HG03571 (cell line): ENCODE data around the gene CMSS1.
A peak's percentile ranks its signal among the peaks of the same experiment; 100 is the strongest.
"Not testable (repeated sequence)": the region's sequence is repeated elsewhere in the genome, so short reads cannot be mapped to it uniquely, and the experiment has no call there.

Experiments used
- ATAC-seq: cut with Tn5 transposase; IDR thresholded peaks from one replicate; pipeline ENCODE4 v1.9.1; 2021; ENCODE audit not compliant: unreplicated experiment

CMSS1 gene

DNA sequence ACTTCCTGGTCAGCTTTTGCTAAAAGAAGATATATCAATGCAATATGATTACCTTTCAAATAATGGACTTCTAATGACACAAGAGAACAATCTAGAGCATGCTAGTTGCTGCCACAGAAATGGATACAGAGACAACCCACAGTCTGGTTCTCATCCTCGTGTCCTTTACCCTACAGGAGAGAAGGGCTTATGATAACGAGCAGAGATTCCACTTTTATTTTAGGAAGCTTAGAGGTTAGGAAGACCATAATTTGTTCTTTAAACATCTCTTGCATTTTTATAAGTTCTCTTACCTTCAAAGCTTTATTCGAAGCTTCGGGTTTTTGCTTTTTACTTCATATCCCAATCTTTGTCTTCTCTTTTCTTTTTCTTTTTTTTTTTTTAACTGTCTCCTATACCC, 257.5 kb downstream of the CMSS1 start:
- ATAC-seq = no peak

- no peak for ATAC-seq
These were observed 258.4 kb downstream of the CMSS1 start for GRCh38 chr3:100075851-100076730.

DNA sequence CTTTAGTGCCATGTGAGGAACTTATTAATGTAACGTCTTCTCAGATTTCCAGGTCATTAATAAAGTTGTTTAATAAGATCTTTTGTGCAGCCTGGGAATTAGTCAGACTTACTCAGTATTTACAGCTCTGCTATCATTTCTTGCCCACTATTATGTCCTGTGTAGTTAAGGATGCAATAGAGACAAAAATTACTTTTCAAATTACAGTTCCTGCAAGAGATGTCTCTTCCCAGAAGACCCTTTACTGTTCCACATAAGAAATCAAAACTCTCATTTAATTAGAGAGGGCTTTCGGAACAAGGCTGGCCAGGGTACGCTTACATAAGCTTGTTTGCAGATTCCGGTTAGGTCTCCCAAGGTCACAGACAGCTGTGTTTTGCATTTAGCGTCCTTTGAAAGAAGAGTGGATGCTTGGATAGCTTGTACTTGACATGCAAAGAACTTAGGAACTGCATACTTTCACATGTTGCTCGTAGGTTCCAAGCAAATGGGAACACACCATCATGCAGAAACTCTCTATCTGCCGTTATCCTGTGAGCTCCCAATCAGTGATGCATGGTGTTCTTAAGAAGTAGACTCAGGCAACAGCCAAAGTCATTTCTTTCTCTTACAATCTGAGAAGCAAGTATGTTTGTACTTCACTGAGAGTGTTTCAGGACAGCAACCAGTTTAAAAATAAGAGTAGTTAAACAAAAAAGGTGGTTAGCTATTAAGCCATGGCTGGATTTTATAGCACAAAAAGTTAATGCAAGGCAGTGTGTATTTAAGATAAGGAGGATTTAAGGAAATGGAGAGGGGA, 259.3 kb downstream of the CMSS1 start:
- no peak for ATAC-seq

GRCh38 chr3:100079328-100079727, 261.7 kb downstream of the CMSS1 start:
- ATAC-seq = no peak

DNA sequence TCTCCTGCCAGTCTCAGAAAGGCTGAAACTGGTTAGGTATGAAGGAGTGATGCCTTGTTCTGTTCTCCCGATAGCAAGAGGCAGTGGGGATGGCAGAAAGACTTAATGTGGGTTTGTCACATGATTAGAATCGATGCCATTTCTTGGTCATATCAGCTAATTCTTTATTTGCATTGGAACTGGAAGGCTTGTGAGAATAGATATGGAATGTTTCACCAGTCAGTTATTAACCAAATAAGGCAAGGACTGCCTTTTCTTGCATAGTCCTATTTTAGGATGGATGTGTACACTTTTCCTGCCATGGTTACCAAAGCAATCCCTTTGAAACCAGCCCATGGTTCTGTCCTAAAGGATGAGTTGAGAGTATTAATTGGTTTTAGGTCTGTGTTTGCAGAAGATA, 262.9 kb downstream of the CMSS1 start:
- ATAC-seq = no peak

- no peak for ATAC-seq
These were observed 263.6 kb downstream of the CMSS1 start for GRCh38 chr3:100081311-100081710.

DNA sequence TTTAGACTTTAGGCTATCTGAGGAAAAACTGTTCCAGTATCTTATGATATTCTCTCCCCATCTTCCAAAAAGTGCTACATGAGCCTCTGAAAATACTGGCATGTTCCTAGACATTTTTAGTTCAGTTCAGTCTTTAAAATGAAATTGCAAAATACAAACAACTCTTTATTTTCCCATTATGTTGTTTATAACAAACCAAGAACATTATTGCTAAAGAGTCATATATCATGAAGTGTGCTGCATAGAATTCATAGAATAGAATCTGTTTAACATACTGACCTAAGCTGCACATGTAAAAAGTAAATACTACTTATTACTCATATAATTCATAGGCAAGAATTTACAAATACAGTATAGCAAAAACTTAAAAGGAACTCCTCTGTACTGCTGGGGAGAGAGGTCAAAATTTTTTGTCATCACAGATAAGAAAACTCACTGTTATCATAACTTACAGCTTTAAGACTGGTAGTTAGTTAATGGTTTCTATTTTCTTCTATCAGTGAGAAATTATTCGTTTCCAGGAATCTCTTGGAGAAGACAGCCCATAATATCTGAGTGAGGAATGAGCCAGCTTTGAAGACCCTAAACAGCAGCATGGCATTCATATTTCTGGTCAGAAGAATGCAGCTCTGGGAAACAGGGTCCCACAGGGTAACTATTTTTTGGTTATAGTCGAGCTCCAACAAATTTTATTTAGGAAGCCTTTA, 264.5 kb downstream of the CMSS1 start:
- no peak for ATAC-seq

DNA sequence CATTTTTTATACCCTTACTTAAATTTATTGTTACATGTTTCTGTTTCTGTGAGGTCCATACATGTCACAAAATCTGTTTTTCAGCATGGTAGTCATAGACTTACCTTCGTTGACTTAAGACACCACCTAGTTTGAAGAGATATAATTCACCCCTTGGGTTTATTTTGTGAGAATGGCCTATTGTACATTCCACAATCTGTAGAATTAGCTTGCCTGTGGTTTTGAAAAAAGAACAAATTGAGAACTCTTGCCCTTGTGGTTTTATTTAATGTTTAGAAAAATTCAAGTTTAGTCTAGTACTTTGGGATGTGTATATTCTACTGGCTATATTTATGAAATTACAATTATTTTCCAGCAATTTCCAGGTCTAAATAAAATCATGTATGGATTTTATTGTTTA, 265.1 kb downstream of the CMSS1 start:
- no peak for ATAC-seq

DNA sequence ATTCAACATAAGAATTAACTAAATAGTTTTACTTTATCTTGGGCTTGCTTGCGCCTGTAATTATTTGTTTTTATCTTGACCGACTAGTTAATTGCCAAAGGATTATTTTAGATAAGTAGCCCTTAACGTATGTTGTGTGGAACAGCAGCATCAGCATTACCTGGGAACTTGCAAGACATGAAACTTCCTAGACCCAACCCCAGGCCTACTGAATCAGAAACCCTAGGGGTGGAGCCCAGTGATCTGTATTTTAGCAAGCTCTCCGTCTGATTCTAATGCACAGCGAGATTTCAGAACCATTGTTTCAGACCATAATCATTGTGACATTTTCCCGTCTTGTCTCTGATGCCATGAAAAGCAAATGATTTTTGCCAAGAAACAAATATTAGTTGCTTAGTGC, 265.5 kb downstream of the CMSS1 start:
- no peak for ATAC-seq

DNA sequence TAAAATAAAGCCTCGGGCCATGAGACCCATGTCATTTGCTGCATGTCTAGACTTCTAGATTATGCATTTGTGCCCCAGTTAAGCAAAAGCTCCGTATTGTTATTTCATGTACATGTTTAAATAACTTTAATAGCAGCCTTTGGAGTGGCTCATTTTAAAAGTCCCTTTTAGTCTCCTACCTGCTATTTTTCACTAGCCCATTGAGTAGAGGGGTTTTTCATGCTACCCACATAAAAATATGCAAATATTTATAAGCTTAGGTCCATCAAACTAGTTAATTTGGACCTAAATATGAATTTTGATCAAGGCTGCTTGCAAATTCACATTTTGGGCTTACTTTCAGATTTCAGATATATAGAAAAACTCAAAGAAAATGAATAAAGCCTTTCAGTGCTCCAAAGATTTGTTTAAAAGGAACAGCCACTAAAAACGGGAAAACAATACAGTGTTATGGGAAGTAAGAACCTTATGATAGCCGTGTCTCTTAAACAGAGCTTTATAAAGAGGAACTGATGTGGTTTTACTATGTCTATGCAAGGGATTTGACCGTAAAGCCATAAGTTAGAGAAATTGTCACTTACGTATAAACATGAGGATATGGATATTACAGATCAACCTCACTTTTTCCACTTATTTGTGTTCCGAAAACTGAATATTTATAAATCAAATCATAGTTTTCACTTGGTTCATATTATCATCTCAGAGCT, 266.6 kb downstream of the CMSS1 start:
- no peak for ATAC-seq

DNA sequence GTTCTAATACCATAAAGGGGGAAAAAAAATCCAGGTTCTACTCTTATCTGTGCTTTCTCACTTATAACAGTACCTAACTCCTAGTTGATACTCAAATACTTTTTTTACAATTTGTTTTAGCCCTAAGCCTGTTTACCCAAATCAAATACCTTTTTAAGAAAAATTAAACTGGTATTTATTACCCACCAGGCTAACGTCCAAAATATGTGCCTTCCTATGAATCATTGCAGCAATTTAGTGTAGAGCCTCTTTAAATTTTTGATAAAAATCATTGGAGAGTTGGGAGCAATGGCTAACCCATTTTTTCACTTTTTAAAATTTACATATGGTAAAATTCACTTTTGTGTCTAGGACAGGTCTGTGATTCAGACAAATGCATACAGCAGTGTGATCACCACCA, 268.7 kb downstream of the CMSS1 start:
- ATAC-seq = no peak

- ATAC-seq = peak; percentile 92
These were observed 269.5 kb downstream of the CMSS1 start for GRCh38 chr3:100087198-100087597.

DNA sequence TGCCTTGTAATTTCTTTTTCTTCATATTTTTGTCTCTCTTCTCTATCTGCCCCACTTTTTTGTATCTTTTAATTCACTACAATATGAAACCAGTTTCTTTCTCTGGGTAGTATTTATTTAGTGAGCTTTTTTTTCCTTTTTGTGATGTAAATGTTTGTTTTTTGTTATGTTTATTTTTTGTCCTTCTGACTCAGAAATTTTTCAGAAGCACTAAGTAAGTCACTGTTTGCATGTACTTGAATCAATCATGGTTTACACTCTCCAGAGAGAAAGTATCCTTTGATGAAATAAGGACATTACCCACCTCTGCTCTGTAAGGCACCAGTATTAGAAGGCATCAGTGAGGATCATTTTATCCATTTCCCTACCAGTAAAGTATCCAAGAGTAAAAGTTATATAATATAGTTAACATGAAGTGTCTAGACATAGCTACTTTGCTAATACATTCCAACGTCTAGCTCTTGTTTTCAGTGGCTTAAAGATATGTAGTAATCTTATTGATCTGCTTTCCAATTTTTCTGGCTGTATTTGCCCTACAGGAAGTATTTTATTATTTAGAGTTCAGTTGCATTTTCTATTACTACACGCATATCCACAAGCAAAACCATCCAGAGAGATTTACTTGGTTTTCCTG, 271.2 kb downstream of the CMSS1 start:
- no peak for ATAC-seq

DNA sequence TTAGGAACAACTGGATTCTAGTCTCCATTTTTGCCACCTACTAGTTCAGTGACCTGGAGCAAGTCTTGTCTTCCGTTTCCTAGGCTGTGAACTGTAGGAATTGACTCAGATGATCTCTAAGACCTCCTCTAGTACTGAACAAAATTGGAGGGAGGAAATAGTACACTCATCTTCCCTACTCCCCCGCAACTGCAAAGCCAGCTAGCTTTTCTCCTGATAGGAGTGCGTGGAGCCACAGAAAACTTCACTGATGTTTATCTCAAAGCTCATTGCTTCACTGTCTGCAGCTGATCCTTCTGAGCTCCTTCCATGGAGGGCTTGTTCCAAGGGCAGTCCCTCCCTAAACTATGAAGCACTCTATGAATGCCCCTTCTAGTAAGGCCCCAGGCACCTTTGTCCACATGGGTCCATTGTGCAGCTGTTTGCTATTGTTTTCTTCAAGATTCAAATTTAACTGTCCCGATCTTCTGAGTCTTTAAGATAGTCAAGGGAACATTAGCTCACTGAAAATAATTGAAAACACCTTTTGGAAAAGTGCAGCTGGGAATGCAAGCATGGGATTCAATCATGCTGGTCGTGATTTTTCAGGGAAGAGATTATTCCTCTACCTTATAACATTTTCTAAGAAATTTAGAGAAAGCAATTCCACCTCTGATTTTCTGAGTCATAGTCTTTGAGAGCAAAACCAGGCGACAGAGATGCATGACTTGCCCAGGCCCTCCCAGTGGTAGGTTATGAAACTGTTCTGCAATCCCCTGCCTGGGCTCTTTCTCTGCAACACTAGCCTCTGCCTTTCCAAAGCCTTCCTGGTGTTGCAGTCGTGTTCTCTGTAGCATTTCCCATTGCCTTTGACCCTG, 272.4 kb downstream of the CMSS1 start:
- ATAC-seq = peak; percentile 60

- no peak for ATAC-seq
These were observed 273.0 kb downstream of the CMSS1 start for GRCh38 chr3:100090669-100091005.

- no peak for ATAC-seq
These were observed 276.2 kb downstream of the CMSS1 start for GRCh38 chr3:100093831-100094230.

DNA sequence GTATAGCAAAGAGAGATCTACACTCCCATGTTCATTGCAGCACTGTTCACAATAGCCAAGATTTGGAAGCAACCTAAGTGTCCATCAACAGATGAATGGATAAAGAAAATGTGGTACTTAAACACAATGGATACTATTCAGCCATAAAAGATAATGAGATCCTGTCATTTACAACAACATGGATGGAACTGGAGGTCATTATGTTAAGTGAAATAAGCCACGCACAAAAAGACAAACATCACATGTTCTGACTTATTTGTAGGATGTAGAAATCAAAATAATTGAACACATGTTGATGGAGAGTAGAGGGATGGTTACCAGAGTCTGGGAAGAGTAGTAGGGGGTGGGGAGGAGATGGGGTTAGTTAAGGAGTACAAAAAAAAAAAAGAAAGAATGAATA, 278.6 kb downstream of the CMSS1 start:
- ATAC-seq = not testable (repeated sequence)

- ATAC-seq = no peak
These were observed 279.2 kb downstream of the CMSS1 start for GRCh38 chr3:100096866-100097265.

- no peak for ATAC-seq
These were observed 280.5 kb downstream of the CMSS1 start for GRCh38 chr3:100097919-100098783.
